ENCODE results near the gene FCN2. TPM values are rescaled to one million over a fixed set of nuclear protein-coding genes. Genes with fewer than 3 reads are reported as not detected.

Gene FCN2
- total RNA-seq, 1 donor, result not detected

DNA sequence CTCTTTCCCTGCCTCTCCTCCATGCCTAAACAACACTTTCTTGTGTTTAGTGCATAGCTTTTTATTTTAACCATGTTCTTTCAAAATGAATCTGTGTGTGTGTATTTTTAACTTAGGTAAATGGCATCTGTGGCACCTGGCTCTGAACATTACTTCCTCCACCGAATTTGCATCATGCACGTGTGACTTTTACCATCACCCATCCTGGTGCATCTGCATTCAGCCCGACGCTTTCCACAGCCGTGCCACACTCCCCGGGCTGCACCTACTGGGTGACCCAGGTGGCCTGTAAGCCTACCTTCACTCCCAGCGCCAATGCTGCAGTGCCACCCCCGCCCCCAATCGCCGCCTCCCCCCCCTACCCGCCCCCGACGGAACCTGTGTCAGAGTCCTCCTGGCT is 49.8 kb downstream of the FCN2 start:
- TF ChIP-seq, protein P1, sequence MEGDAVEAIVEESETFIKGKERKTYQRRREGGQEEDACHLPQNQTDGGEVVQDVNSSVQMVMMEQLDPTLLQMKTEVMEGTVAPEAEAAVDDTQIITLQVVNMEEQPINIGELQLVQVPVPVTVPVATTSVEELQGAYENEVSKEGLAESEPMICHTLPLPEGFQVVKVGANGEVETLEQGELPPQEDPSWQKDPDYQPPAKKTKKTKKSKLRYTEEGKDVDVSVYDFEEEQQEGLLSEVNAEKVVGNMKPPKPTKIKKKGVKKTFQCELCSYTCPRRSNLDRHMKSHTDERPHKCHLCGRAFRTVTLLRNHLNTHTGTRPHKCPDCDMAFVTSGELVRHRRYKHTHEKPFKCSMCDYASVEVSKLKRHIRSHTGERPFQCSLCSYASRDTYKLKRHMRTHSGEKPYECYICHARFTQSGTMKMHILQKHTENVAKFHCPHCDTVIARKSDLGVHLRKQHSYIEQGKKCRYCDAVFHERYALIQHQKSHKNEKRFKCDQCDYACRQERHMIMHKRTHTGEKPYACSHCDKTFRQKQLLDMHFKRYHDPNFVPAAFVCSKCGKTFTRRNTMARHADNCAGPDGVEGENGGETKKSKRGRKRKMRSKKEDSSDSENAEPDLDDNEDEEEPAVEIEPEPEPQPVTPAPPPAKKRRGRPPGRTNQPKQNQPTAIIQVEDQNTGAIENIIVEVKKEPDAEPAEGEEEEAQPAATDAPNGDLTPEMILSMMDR (IDR thresholded peaks at IDR 0.05; ENCODE audit: insufficient read depth, low read depth, low read length), result no peak
- no peak overlapping the region for H3K4me3 ChIP-seq (ENCODE audit: low read depth, low read length)
- DNase-seq (ENCODE audit: low read depth), result no peak

DNA sequence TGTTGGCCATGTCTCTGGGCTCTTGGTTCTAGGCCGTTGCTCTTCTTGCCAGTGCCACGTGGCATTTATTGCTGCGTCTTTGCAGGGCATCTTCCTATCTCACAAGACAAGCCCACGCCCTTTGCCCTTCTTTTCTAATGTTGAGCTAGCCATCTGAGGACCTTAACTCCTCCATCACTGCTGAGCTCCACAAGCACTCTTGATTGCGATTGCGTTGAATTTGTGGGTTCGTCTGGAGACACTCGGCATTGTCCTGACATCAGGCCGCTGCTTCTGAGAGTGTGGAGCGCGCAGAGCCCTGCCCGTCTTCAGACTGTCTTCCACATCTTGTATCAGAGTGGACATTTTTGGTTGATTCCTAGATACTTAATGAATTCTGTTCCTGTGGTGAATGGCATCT is 51.6 kb downstream of the FCN2 start:
- no peak overlapping the region for H3K4me3 ChIP-seq (ENCODE audit: low read depth, low read length)
- TF ChIP-seq, protein P1 (IDR thresholded peaks at IDR 0.05; ENCODE audit: insufficient read depth, low read depth, low read length), result no peak
- DNase-seq (ENCODE audit: low read depth), result no peak

- DNase-seq (ENCODE audit: low read depth), result no peak
Measured at GRCh38 chr9:134932606-134933005, 52.0 kb downstream of the FCN2 start.

GRCh38 chr9:134933076-134933659 is 52.6 kb downstream of the FCN2 start:
- DNase-seq (ENCODE audit: low read depth), result no peak
- TF ChIP-seq, protein P1 (IDR thresholded peaks at IDR 0.05; ENCODE audit: insufficient read depth, low read depth, low read length), result no peak
- no peak overlapping the region for H3K4me3 ChIP-seq (ENCODE audit: low read depth, low read length)

More at GRCh38 chr9:134932606-134933005, 52.0 kb downstream of the FCN2 start:
- TF ChIP-seq, protein P1 (IDR thresholded peaks at IDR 0.05; ENCODE audit: insufficient read depth, low read depth, low read length), result no peak
- H3K4me3 ChIP-seq (ENCODE audit: low read depth, low read length), result no peak overlapping the region

GRCh38 chr9:134935056-134935640 is 54.5 kb downstream of the FCN2 start:
- TF ChIP-seq, protein P1 (IDR thresholded peaks at IDR 0.05; ENCODE audit: insufficient read depth, low read depth, low read length), result no peak
- H3K4me3 ChIP-seq (ENCODE audit: low read depth, low read length), result no peak overlapping the region
- no peak for DNase-seq (ENCODE audit: low read depth)

DNA sequence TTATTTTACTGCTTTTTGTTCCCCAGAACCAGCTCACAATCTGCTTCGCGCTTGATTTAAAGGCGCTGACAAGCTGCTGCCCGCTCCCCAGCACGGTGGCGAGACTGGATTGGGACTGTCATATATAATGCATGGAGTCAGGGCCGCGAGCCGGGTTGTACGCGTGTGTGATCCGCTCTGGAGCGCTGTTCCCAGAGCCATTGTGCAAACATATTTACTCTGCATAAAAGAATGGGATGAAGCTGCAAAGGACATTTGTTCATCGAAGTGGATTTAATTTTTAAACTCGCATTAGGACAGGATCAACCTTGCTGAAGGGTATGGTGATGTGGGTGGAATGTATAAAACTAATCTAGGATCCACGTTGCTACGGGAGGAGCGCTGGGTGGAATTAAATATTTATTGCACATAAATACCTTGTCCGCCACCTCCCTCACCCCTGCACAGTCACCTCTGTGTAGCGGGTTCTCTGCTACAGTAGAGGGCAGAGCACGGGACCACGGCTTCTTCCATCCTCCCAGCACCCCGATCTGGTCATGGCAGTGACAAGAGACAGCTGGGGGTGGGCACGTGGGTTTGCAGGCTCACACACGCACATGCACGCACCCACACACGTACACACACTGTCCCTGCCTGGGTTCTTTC is 55.2 kb downstream of the FCN2 start:
- DNase-seq (ENCODE audit: low read depth), result no peak
- no peak overlapping the region for H3K4me3 ChIP-seq (ENCODE audit: low read depth, low read length)
- TF ChIP-seq, protein P1 (IDR thresholded peaks at IDR 0.05; ENCODE audit: insufficient read depth, low read depth, low read length), result no peak
